Caco-2 (cell line): ENCODE measurements around the gene MKRN2OS. TPM values are rescaled to one million over a fixed set of nuclear protein-coding genes. Genes with fewer than 3 reads are reported as not detected.

Experiments
- BruUV-seq: library from RNA; stranded (reverse); fragments of 400-500 nt; replicated peaks from 2 replicates; lab custom pipeline; 2021; lab: Mats Ljungman, UMichigan
- CTCF ChIA-PET: fragments of 300-600 bp; sonication (Branson Sonifier 250); formaldehyde crosslinking; loops from one replicate; lab custom pipeline; 2022; ENCODE audit warnings: antibody characterized with exemption; lab: Charles Lee
- POLR2A ChIA-PET: fragments of 300-600 bp; sonication (Branson Sonifier 250); formaldehyde crosslinking; loops from one replicate; lab custom pipeline; 2022; ENCODE audit warnings: antibody characterized with exemption; lab: Charles Lee
- DNase-seq, 2 experiments: peaks; one replicate each; pipeline versions ENCODE4 v3.0.0 to v3.0.0-alpha.2; 2020 to 2022
- H3K27me3 ChIP-seq: replicated peaks from 2 replicates; pipeline ENCODE4 v1.6.0; 2011; ENCODE audit warnings: low read length; ENCODE audit not compliant: control insufficient read depth, insufficient read depth
- H3K36me3 ChIP-seq: 2 replicates; pipeline ENCODE4 v1.5.1; 2011; ENCODE audit warnings: low read length; ENCODE audit not compliant: control insufficient read depth, insufficient read depth
- H3K4me1 ChIP-seq: fragments of 250-450 bp; sonication (Bioruptor Pico); 2 replicates; pipeline ENCODE4 v1.5.1; 2020; ENCODE audit warnings: mild to moderate bottlenecking
- H3K4me3 ChIP-seq: 2 replicates; pipeline ENCODE4 v1.5.1; 2011; ENCODE audit warnings: low read depth, mild to moderate bottlenecking, control low read depth, low read length
- H3K9me3 ChIP-seq: fragments of 250-450 bp; sonication (Bioruptor Pico); 2 replicates; pipeline ENCODE4 v1.5.1; 2020; ENCODE audit warnings: mild to moderate bottlenecking, moderate library complexity
- H3K27ac Mint-ChIP-seq: one replicate; pipeline ENCODE4 v1.8.0; 2022; ENCODE audit warnings: mixed read lengths; ENCODE audit not compliant: unreplicated experiment
- H3K27me3 Mint-ChIP-seq: one replicate; pipeline ENCODE4 v1.8.0; 2022; ENCODE audit warnings: mixed read lengths; ENCODE audit not compliant: insufficient read depth, unreplicated experiment
- H3K36me3 Mint-ChIP-seq: one replicate; pipeline ENCODE4 v1.8.0; 2022; ENCODE audit warnings: mild to moderate bottlenecking, mixed read lengths; ENCODE audit not compliant: insufficient read depth, unreplicated experiment
- H3K4me1 Mint-ChIP-seq: one replicate; pipeline ENCODE4 v1.8.0; 2022; ENCODE audit warnings: low read depth, mixed read lengths; ENCODE audit not compliant: unreplicated experiment
- H3K4me3 Mint-ChIP-seq: one replicate; pipeline ENCODE4 v1.8.0; 2022; ENCODE audit warnings: mild to moderate bottlenecking, moderate library complexity, mixed read lengths; ENCODE audit not compliant: unreplicated experiment
- H3K9me3 Mint-ChIP-seq: one replicate; pipeline ENCODE4 v1.8.0; 2022; ENCODE audit warnings: mixed read lengths; ENCODE audit not compliant: unreplicated experiment
- CTCF ChIP-seq, 2 experiments: fragments of 200-600 bp in 1 of 2; IDR thresholded peaks; 1 replicate in 1 of 2; 2 replicates in 1 of 2; pipeline versions ENCODE4 v1.5.1 to v1.8.0; 2011 to 2022; ENCODE audit warnings: antibody characterized with exemption in 1 of 2, control low read depth in 1 of 2, inconsistent platforms in 1 of 2, low read depth in 1 of 2, low read length in 1 of 2, mild to moderate bottlenecking in 1 of 2, moderate library complexity in 1 of 2; ENCODE audit not compliant: insufficient read depth in 1 of 2, severe bottlenecking in 1 of 2, unreplicated experiment in 1 of 2
- intact Hi-C: fragments of 100-400 bp; cut with micrococcal nuclease; formaldehyde crosslinking; loops from one replicate; pipeline ENCODE4 v1.10.0; 2022; ENCODE audit not compliant: unreplicated experiment
- total RNA-seq: library from RNA; stranded (reverse); gene quantifications from 2 replicates; pipeline ENCODE4 v1.2.3, GENCODE V29; 2022

The MKRN2OS gene
- total RNA-seq, 1 experiment from 2014 or later, result 1.6 TPM

DNA sequence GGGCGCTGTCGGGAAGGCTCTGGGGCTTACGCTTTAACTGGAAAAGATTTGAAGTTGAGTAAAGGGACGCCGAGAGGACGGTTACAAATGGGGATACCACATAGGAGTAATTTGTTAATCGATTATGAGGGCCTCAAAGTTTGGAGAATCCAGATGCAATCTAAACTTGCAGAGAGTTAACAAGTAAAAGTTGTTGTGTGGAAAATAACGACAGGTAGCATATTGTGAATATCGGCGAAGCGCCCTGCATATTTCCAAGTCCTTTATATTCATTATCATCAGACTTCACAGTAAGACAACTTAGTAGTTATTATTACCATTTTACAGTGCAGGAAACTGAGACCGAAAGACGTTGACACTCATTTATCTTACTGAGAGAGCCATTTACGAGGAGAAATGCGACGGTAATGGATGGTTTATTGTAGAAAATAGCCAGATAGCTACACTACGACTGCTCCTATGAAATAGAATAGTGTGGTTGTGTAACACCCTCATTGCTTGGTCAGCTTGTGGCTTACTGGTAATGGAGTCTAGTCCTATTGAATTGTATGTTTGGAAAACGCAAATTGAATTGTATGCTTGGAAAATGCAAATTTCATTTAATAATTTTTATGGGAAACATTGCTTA lies 12.3 kb upstream of the MKRN2OS start:
- peaks cover 8% of the 10 kb centered on the region for H3K36me3 Mint-ChIP-seq
- no peaks in the 10 kb centered on the region for H3K27me3 ChIP-seq
- H3K4me1 ChIP-seq, result peaks cover 17% of the 10 kb centered on the region
- H3K4me1 Mint-ChIP-seq, result peaks cover 23% of the 10 kb centered on the region
- TSS peak; percentile 41 for BruUV-seq
- intact Hi-C loops, result no loop called here
- H3K9me3 ChIP-seq, result no peaks in the 10 kb centered on the region
- H3K27ac Mint-ChIP-seq, result peak overlapping the region; percentile 81
- POLR2A ChIA-PET, result interaction anchor here (0.6 to 1.6 kb wide), 3 partner anchors 12 to 25 kb away, joined by 3 to 8 read pairs (median 4); partner anchors contain the start of gene MKRN2OS
- no peaks in the 10 kb centered on the region for H3K9me3 Mint-ChIP-seq
- H3K36me3 ChIP-seq, result no peaks in the 10 kb centered on the region
- peak overlapping the region; percentile 91 for H3K4me3 Mint-ChIP-seq
- H3K4me3 ChIP-seq, result peak overlapping the region; percentile 94
- TF ChIP-seq CTCF (IDR thresholded peaks at IDR 0.05; ENCODE audit: insufficient read depth in 1 of 2, low read depth in 1 of 2, low read length in 1 of 2, severe bottlenecking in 1 of 2, unreplicated experiment in 1 of 2), result no peak
- DNase-seq, result no peak
- CTCF ChIA-PET, result interaction anchor here (0.6 kb wide), 1 partner anchor 32 kb away, joined by 6 read pairs; no protein-coding TSS in a partner anchor
- no peaks in the 10 kb centered on the region for H3K27me3 Mint-ChIP-seq

DNA sequence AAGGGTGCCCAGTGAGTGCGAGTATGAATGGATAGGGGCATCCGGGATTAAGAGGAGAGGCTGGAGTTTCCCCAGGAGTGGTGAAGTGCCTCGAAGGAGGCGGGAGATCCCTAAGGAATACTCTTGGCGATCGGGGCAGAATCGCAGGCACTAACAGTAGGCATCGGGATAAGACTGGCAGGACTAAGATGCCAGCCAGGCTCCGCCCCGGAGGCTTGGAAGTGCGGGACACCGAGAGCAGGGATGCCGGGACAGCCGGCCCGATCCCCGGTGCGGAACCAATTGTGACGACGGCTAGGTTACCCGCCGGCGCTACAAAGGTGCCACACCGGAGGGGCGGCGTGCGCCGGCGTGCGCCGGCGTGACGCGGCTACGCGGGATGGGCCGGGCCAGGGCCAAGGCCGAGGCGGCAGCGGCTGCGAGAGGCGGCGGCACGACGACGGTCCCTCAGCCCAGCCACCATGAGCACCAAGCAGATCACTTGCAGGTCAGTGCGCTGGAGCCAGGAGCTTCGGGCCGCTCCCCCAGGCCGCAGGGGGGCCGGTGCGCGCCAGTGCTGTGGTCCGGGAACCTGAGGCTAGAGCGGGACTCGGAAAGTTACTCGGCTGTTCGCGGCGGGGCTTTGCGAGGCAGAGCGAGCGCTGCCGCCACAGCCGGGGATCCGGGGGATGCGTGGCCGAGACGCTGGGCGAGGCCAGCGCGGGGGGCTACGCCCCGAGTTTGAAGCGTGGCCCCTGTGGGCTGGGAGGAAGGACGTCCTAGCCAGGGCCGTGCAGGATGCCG lies 11.6 kb upstream of the MKRN2OS start, which contains the start of gene MKRN2:
Gene MKRN2 (plus strand): TSS at position 398 of the 783 bp plus-strand sequence. CDS start 64 bp downstream, at position 462.
- POLR2A ChIA-PET, result interaction anchor here (0.6 to 1.6 kb wide), 4 partner anchors 12 to 25 kb away, joined by 3 to 8 read pairs (median 4); partner anchors contain the start of gene MKRN2OS
- Mint-ChIP-seq H3K4me1 (peaks cover 20% of the 10 kb centered on the region), H3K27me3 (no peaks in the 10 kb centered on the region), H3K36me3 (peaks cover 8% of the 10 kb centered on the region), H3K27ac (peak within 1 kb of the TSS; percentile 81), H3K9me3 (no peaks in the 10 kb centered on the region), H3K4me3 (peak within 1 kb of the TSS; percentile 91)
- intact Hi-C loops, result no loop called here
- no peaks in the 10 kb centered on the region for H3K9me3 ChIP-seq
- H3K27me3 ChIP-seq, result no peaks in the 10 kb centered on the region
- peak in 1 of 2 experiments; percentile 1 for TF ChIP-seq CTCF (IDR thresholded peaks at IDR 0.05; ENCODE audit: insufficient read depth in 1 of 2, low read depth in 1 of 2, low read length in 1 of 2, severe bottlenecking in 1 of 2, unreplicated experiment in 1 of 2)
- H3K4me1 ChIP-seq, result peaks cover 11% of the 10 kb centered on the region
- no TSS peak for BruUV-seq
- no peaks in the 10 kb centered on the region for H3K36me3 ChIP-seq
- peak within 1 kb of the TSS; percentile 94 for H3K4me3 ChIP-seq
- CTCF ChIA-PET, result interaction anchor here (0.6 kb wide), 1 partner anchor 33 kb away, joined by 6 read pairs; no protein-coding TSS in a partner anchor
- peak; percentile 86 to 91 for DNase-seq

DNA sequence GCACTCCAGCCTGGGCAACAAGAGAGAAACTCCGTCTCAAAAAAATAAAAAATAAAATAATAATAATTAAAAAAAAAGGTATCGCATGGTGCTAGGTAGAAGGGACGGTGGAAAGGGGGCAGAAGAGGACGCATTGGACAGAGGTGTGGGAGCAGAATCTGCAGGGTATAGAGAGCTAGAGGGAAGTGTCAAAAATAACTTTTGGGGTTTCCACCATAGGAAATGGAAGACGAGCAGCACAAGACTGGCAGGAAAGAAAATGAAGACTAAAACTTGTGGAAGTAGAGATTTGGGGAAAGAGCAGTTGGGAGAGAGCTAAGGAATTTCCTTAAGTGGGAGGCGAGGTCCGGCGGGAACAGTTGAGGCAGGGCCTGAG lies 11.0 kb upstream of the MKRN2OS start:
- Mint-ChIP-seq H3K9me3 (no peaks in the 10 kb centered on the region), H3K27ac (peak overlapping the region; percentile 81), H3K4me3 (peak overlapping the region; percentile 91), H3K27me3 (no peaks in the 10 kb centered on the region), H3K36me3 (peaks cover 8% of the 10 kb centered on the region), H3K4me1 (peaks cover 20% of the 10 kb centered on the region)
- BruUV-seq, result no TSS peak
- peaks cover 11% of the 10 kb centered on the region for H3K4me1 ChIP-seq
- no peaks in the 10 kb centered on the region for H3K9me3 ChIP-seq
- ChIA-PET CTCF (no interaction called here), POLR2A (interaction anchor here (1.6 kb wide), 1 partner anchor 11 kb away, joined by 3 read pairs; the partner anchor contains the start of gene MKRN2OS)
- intact Hi-C loops, result no loop called here
- DNase-seq, result no peak
- no peak for TF ChIP-seq CTCF (IDR thresholded peaks at IDR 0.05; ENCODE audit: insufficient read depth in 1 of 2, low read depth in 1 of 2, low read length in 1 of 2, severe bottlenecking in 1 of 2, unreplicated experiment in 1 of 2)
- no peaks in the 10 kb centered on the region for H3K36me3 ChIP-seq
- H3K27me3 ChIP-seq, result no peaks in the 10 kb centered on the region
- peak overlapping the region; percentile 94 for H3K4me3 ChIP-seq
